ENCODE results near the gene CRIP1.

DNA sequence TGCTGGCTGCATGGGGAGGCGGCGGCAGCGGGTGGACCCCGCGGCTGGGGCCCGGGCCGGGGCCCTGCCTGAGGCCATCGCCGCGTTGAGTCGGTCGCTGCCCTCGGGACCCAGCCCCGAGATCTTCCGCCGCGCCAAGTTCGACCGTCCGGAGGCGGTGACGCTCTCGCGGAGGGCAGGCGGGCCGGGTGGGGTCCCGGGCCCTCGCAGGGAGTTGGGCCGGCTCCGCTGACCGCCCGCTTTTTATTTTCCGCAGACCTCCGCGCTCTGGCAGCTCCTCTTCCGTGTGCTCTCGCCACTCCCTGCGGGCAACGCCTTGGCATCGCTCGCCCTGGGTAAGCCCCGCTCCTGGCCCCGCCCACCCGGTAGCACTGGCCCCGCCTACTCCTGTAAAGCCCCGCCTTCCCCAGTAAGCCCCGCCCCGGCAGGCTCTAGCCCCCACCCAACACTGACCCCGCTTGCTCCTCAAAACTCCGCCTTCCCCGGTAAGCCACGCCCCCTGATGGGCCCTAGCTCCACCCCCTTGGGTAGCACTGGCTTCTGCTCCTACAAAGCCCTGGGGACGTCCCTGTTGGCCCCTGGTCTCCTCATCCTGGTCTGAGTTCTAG lies 4.8 kb downstream of the CRIP1 start:
- TF ChIP-seq, protein P1, sequence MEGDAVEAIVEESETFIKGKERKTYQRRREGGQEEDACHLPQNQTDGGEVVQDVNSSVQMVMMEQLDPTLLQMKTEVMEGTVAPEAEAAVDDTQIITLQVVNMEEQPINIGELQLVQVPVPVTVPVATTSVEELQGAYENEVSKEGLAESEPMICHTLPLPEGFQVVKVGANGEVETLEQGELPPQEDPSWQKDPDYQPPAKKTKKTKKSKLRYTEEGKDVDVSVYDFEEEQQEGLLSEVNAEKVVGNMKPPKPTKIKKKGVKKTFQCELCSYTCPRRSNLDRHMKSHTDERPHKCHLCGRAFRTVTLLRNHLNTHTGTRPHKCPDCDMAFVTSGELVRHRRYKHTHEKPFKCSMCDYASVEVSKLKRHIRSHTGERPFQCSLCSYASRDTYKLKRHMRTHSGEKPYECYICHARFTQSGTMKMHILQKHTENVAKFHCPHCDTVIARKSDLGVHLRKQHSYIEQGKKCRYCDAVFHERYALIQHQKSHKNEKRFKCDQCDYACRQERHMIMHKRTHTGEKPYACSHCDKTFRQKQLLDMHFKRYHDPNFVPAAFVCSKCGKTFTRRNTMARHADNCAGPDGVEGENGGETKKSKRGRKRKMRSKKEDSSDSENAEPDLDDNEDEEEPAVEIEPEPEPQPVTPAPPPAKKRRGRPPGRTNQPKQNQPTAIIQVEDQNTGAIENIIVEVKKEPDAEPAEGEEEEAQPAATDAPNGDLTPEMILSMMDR (IDR thresholded peaks at IDR 0.05), result no peak
- no peak for TF ChIP-seq EP300 (IDR thresholded peaks at IDR 0.05)

Data from tibial nerve (tissue), 4 donors.